ENCODE measurements around the gene LDLRAD4. TPM values are rescaled to one million over a fixed set of nuclear protein-coding genes. Genes with fewer than 3 reads are reported as not detected.

LDLRAD4 gene
- total RNA-seq, 1 experiment from 2014 or later = 204 TPM

- Histone ChIP-seq H4K20me1 (ENCODE audit: insufficient read depth, low read depth, low read length) (no peaks in the 10 kb centered on the region), H3K4me1 (ENCODE audit: low read length) (no peaks in the 10 kb centered on the region), H3K4me2 (ENCODE audit: low read depth, low read length, poor library complexity, severe bottlenecking) (no peak overlapping the region)
Observed at GRCh38 chr18:13516855-13517254, 298.3 kb downstream of the LDLRAD4 start.

DNA sequence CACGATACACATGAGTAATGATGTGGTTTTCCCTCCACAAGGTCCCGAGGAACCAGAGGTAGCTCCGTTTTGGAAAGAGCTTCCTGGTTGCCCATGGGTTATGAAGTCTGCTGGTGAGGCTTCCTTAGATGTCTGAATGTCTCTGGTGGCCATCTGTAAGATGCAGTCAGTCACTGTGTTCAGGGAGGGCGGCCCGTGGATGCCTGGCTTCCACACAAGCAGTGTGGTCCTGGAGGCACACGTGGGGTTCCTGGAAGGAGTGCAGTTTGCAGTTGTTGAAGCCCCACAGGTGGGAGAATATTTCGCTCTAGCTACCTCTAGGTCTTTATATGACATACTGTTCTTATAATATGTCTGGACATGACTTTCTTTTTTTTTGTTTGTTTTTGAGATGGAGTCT is 298.8 kb downstream of the LDLRAD4 start:
- Histone ChIP-seq H3K4me2 (ENCODE audit: low read depth, low read length, poor library complexity, severe bottlenecking) (no peak overlapping the region), H3K9me2 (replicated peaks; ENCODE audit: insufficient read depth, low read length) (no peaks in the 10 kb centered on the region), H3K4me1 (ENCODE audit: low read length) (no peaks in the 10 kb centered on the region)

More at GRCh38 chr18:13516855-13517254, 298.3 kb downstream of the LDLRAD4 start:
- H3K79me2 ChIP-seq (ENCODE audit: low read length) = no peaks in the 10 kb centered on the region
- no peak overlapping the region for H3K27ac ChIP-seq (ENCODE audit: low read length)
- H3K9ac ChIP-seq (ENCODE audit: low read length) = no peak overlapping the region
- H3K9me2 ChIP-seq (replicated peaks; ENCODE audit: insufficient read depth, low read length) = no peaks in the 10 kb centered on the region
- H2AFZ ChIP-seq (ENCODE audit: low read length) = no peak overlapping the region
- H3K4me3 ChIP-seq (ENCODE audit: low read length) = no peak overlapping the region
- no peaks in the 10 kb centered on the region for H3K36me3 ChIP-seq (ENCODE audit: insufficient read depth, low read length)
- H3K9me3 ChIP-seq (ENCODE audit: low read length) = no peaks in the 10 kb centered on the region
- no peak for DNase-seq
- H3K27me3 ChIP-seq (ENCODE audit: low read length) = no peaks in the 10 kb centered on the region

GRCh38 chr18:13518382-13518781 is 299.8 kb downstream of the LDLRAD4 start:
- Histone ChIP-seq H3K79me2 (ENCODE audit: low read length) (no peaks in the 10 kb centered on the region), H3K27me3 (ENCODE audit: low read length) (no peaks in the 10 kb centered on the region), H2AFZ (ENCODE audit: low read length) (no peak overlapping the region), H3K36me3 (ENCODE audit: insufficient read depth, low read length) (no peaks in the 10 kb centered on the region), H3K4me2 (ENCODE audit: low read depth, low read length, poor library complexity, severe bottlenecking) (no peak overlapping the region), H4K20me1 (ENCODE audit: insufficient read depth, low read depth, low read length) (no peaks in the 10 kb centered on the region), H3K4me3 (ENCODE audit: low read length) (no peak overlapping the region), H3K9me2 (replicated peaks; ENCODE audit: insufficient read depth, low read length) (no peaks in the 10 kb centered on the region), H3K9me3 (ENCODE audit: low read length) (no peaks in the 10 kb centered on the region), H3K27ac (ENCODE audit: low read length) (no peak overlapping the region), H3K9ac (ENCODE audit: low read length) (no peak overlapping the region), H3K4me1 (ENCODE audit: low read length) (no peaks in the 10 kb centered on the region)
- DNase-seq = no peak

More for the DNA sequence above, 298.8 kb downstream of the LDLRAD4 start:
- Histone ChIP-seq H3K9me3 (ENCODE audit: low read length) (no peaks in the 10 kb centered on the region), H3K9ac (ENCODE audit: low read length) (no peak overlapping the region), H3K36me3 (ENCODE audit: insufficient read depth, low read length) (no peaks in the 10 kb centered on the region), H3K27ac (ENCODE audit: low read length) (no peak overlapping the region), H2AFZ (ENCODE audit: low read length) (no peak overlapping the region), H3K79me2 (ENCODE audit: low read length) (no peaks in the 10 kb centered on the region), H3K27me3 (ENCODE audit: low read length) (no peaks in the 10 kb centered on the region), H4K20me1 (ENCODE audit: insufficient read depth, low read depth, low read length) (no peaks in the 10 kb centered on the region), H3K4me3 (ENCODE audit: low read length) (no peak overlapping the region)
- no peak for DNase-seq

DNA sequence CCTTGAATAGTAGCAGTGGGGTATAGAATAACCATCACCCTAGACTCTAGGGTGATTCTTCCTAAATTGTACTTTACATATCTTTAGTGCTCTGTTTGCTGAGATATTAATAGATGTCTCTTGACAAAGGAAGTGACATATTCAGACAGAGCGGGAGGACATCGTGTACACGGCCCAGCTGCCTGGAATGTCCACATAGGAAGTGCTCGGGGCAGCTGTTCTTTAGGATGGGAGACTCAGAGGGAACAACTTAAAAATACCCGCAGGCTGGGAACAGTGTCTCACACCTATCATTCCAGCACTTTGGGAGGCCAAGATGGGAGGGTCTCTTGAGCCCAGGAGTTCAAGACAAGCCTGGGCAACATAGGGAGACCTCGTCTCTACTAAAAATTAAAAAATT is 301.7 kb downstream of the LDLRAD4 start:
- Histone ChIP-seq H2AFZ (ENCODE audit: low read length) (no peak overlapping the region), H3K36me3 (ENCODE audit: insufficient read depth, low read length) (no peaks in the 10 kb centered on the region), H3K9me2 (replicated peaks; ENCODE audit: insufficient read depth, low read length) (no peaks in the 10 kb centered on the region), H3K27me3 (ENCODE audit: low read length) (no peaks in the 10 kb centered on the region), H3K79me2 (ENCODE audit: low read length) (no peaks in the 10 kb centered on the region), H3K4me3 (ENCODE audit: low read length) (no peak overlapping the region), H3K9ac (ENCODE audit: low read length) (no peak overlapping the region), H3K9me3 (ENCODE audit: low read length) (no peaks in the 10 kb centered on the region), H3K27ac (ENCODE audit: low read length) (no peak overlapping the region), H3K4me2 (ENCODE audit: low read depth, low read length, poor library complexity, severe bottlenecking) (no peak overlapping the region), H4K20me1 (ENCODE audit: insufficient read depth, low read depth, low read length) (no peaks in the 10 kb centered on the region), H3K4me1 (ENCODE audit: low read length) (no peaks in the 10 kb centered on the region)
- DNase-seq = no peak

GRCh38 chr18:13520741-13521140 is 302.2 kb downstream of the LDLRAD4 start:
- H3K4me3 ChIP-seq (ENCODE audit: low read length) = no peak overlapping the region
- H3K9ac ChIP-seq (ENCODE audit: low read length) = no peak overlapping the region
- no peaks in the 10 kb centered on the region for H3K36me3 ChIP-seq (ENCODE audit: insufficient read depth, low read length)
- H3K4me1 ChIP-seq (ENCODE audit: low read length) = no peaks in the 10 kb centered on the region
- H3K9me2 ChIP-seq (replicated peaks; ENCODE audit: insufficient read depth, low read length) = no peaks in the 10 kb centered on the region
- no peaks in the 10 kb centered on the region for H3K9me3 ChIP-seq (ENCODE audit: low read length)
- H3K4me2 ChIP-seq (ENCODE audit: low read depth, low read length, poor library complexity, severe bottlenecking) = no peak overlapping the region
- H3K79me2 ChIP-seq (ENCODE audit: low read length) = no peaks in the 10 kb centered on the region
- H4K20me1 ChIP-seq (ENCODE audit: insufficient read depth, low read depth, low read length) = no peaks in the 10 kb centered on the region
- H3K27me3 ChIP-seq (ENCODE audit: low read length) = no peaks in the 10 kb centered on the region
- H2AFZ ChIP-seq (ENCODE audit: low read length) = no peak overlapping the region
- no peak for DNase-seq
- no peak overlapping the region for H3K27ac ChIP-seq (ENCODE audit: low read length)

DNA sequence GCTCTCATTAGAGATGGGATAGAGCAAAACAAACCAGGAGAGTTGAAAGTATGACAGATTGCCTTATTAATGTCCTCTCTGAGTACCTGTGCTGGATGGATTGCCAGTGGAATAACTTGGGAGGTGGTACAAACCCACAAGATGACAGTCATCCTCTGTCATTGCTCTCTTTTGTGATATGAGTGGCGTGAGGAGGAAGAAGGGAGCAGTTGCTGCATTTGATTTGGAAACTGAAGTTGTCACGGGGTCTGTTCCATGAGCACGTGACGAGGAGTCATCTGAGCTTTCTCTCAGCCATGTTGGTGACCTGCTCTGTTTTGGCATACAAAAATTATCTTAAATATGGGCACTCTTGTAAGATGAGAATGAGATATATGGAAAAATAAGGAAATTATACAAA is 302.9 kb downstream of the LDLRAD4 start:
- no peak overlapping the region for H2AFZ ChIP-seq (ENCODE audit: low read length)
- H3K9me3 ChIP-seq (ENCODE audit: low read length) = no peaks in the 10 kb centered on the region
- H3K79me2 ChIP-seq (ENCODE audit: low read length) = no peaks in the 10 kb centered on the region
- no peaks in the 10 kb centered on the region for H3K27me3 ChIP-seq (ENCODE audit: low read length)
- DNase-seq = no peak
- no peak overlapping the region for H3K9ac ChIP-seq (ENCODE audit: low read length)
- no peak overlapping the region for H3K4me2 ChIP-seq (ENCODE audit: low read depth, low read length, poor library complexity, severe bottlenecking)
- no peak overlapping the region for H3K4me3 ChIP-seq (ENCODE audit: low read length)
- H3K36me3 ChIP-seq (ENCODE audit: insufficient read depth, low read length) = no peaks in the 10 kb centered on the region
- H3K27ac ChIP-seq (ENCODE audit: low read length) = no peak overlapping the region
- H4K20me1 ChIP-seq (ENCODE audit: insufficient read depth, low read depth, low read length) = no peaks in the 10 kb centered on the region
- H3K4me1 ChIP-seq (ENCODE audit: low read length) = no peaks in the 10 kb centered on the region
- no peaks in the 10 kb centered on the region for H3K9me2 ChIP-seq (replicated peaks; ENCODE audit: insufficient read depth, low read length)

DNA sequence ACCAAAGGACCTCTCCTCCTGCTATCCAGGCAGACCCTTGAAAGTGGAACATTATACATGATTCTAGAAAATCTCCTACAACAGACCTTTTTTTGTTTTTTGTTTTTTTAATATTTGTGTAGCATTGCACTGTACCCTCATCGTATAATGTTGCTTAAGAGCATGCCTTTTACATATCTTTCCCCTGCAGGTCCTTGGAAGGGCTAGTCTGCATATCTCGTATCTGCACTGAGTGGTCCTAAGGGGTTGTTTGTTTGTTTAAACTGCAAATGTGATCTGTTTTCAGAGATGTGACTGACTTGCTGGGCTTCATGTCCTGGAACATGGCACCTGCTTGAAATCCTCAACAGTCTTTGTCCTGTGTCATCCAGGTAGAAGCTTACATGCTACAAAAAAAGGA is 303.7 kb downstream of the LDLRAD4 start:
- H3K9me3 ChIP-seq (ENCODE audit: low read length) = no peaks in the 10 kb centered on the region
- H3K27ac ChIP-seq (ENCODE audit: low read length) = no peak overlapping the region
- H3K4me3 ChIP-seq (ENCODE audit: low read length) = no peak overlapping the region
- no peak for DNase-seq
- no peaks in the 10 kb centered on the region for H3K9me2 ChIP-seq (replicated peaks; ENCODE audit: insufficient read depth, low read length)
- H2AFZ ChIP-seq (ENCODE audit: low read length) = no peak overlapping the region
- H4K20me1 ChIP-seq (ENCODE audit: insufficient read depth, low read depth, low read length) = no peaks in the 10 kb centered on the region
- no peaks in the 10 kb centered on the region for H3K36me3 ChIP-seq (ENCODE audit: insufficient read depth, low read length)
- no peak overlapping the region for H3K9ac ChIP-seq (ENCODE audit: low read length)
- no peaks in the 10 kb centered on the region for H3K79me2 ChIP-seq (ENCODE audit: low read length)
- H3K4me1 ChIP-seq (ENCODE audit: low read length) = no peaks in the 10 kb centered on the region
- H3K27me3 ChIP-seq (ENCODE audit: low read length) = no peaks in the 10 kb centered on the region
- H3K4me2 ChIP-seq (ENCODE audit: low read depth, low read length, poor library complexity, severe bottlenecking) = no peak overlapping the region

- no peak for DNase-seq
- Histone ChIP-seq H3K27me3 (ENCODE audit: low read length) (no peaks in the 10 kb centered on the region), H2AFZ (ENCODE audit: low read length) (no peak overlapping the region), H3K9me2 (replicated peaks; ENCODE audit: insufficient read depth, low read length) (no peaks in the 10 kb centered on the region), H3K9ac (ENCODE audit: low read length) (no peak overlapping the region), H4K20me1 (ENCODE audit: insufficient read depth, low read depth, low read length) (no peaks in the 10 kb centered on the region), H3K36me3 (ENCODE audit: insufficient read depth, low read length) (no peaks in the 10 kb centered on the region), H3K4me1 (ENCODE audit: low read length) (no peaks in the 10 kb centered on the region), H3K27ac (ENCODE audit: low read length) (no peak overlapping the region), H3K4me3 (ENCODE audit: low read length) (no peak overlapping the region), H3K9me3 (ENCODE audit: low read length) (no peaks in the 10 kb centered on the region), H3K4me2 (ENCODE audit: low read depth, low read length, poor library complexity, severe bottlenecking) (no peak overlapping the region), H3K79me2 (ENCODE audit: low read length) (no peaks in the 10 kb centered on the region)
Observed at GRCh38 chr18:13522861-13523660, 304.5 kb downstream of the LDLRAD4 start.

All from Karpas-422 (cell line).